Measurements from ENCODE around the gene STK40.

DNA sequence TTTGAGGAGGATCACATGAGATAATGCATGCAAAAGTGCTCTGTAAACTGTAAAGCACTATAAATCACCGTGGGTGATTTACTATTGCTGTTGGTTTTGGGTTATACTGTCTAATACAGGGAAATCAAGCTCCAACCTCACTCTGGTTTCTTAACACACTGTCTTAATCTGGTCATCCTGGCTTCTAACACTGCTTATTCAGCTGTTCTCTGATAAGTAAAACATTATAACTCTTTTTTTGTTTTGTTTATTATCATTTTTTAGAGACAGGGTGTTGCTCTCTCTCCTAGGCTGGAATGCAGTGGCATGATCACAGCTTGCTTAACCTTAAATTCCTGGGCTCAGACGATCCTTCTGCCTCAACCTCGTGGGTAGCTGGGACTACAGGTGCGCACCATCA is 33.8 kb upstream of the STK40 start:
- TF ChIP-seq EP300 (IDR thresholded peaks at IDR 0.05; ENCODE audit: low read length) = no peak
- no peak for TF ChIP-seq LEF1 (IDR thresholded peaks at IDR 0.05)
